KOPT-K1 (cell line): Measurements from ENCODE around the gene LRRC26.

Experiments used
- H3K27ac ChIP-seq: fragments of 200-600 bp; sonication (generic); 2 replicates; pipeline ENCODE4 v1.5.1; 2016; ENCODE audit warnings: antibody characterized with exemption, mild to moderate bottlenecking, low read depth, low read length; ENCODE audit not compliant: poor library complexity, severe bottlenecking
- H3K36me3 ChIP-seq: fragments of 200-600 bp; sonication (generic); 2 replicates; pipeline ENCODE4 v1.5.1; 2017; ENCODE audit warnings: antibody characterized with exemption, mild to moderate bottlenecking, low read length, moderate library complexity; ENCODE audit not compliant: insufficient read depth
- H3K9me3 ChIP-seq: fragments of 200-600 bp; sonication (generic); 2 replicates; pipeline ENCODE4 v1.5.1; 2017; ENCODE audit warnings: antibody characterized with exemption, low read length, mild to moderate bottlenecking; ENCODE audit not compliant: insufficient read depth, poor library complexity, severe bottlenecking

The LRRC26 gene

GRCh38 chr9:137147091-137147792, 22.6 kb downstream of the LRRC26 start:
- Histone ChIP-seq H3K27ac (no peak overlapping the region), H3K36me3 (no peaks in the 10 kb centered on the region), H3K9me3 (no peaks in the 10 kb centered on the region)

DNA sequence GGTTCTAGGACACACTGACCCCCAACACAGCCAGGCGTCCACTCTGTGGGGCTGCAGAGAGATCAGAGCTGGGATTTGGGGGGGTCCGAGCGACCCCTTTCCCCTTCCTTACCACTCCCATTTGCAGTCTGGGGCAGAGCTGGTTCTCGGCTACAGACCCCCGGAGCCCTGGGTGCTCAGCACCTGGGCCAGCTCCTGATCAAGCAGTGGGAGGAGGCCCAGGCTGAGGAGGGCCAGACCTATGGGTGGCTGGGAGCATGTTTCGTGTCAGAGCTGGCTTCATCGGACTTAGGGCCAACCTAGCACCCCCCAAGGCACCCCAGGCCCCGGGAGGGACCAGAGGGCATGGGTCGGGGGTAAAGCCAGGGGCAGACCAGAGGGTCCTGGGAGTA, 23.3 kb downstream of the LRRC26 start:
- Histone ChIP-seq H3K36me3 (no peaks in the 10 kb centered on the region), H3K9me3 (no peaks in the 10 kb centered on the region), H3K27ac (no peak overlapping the region)

DNA sequence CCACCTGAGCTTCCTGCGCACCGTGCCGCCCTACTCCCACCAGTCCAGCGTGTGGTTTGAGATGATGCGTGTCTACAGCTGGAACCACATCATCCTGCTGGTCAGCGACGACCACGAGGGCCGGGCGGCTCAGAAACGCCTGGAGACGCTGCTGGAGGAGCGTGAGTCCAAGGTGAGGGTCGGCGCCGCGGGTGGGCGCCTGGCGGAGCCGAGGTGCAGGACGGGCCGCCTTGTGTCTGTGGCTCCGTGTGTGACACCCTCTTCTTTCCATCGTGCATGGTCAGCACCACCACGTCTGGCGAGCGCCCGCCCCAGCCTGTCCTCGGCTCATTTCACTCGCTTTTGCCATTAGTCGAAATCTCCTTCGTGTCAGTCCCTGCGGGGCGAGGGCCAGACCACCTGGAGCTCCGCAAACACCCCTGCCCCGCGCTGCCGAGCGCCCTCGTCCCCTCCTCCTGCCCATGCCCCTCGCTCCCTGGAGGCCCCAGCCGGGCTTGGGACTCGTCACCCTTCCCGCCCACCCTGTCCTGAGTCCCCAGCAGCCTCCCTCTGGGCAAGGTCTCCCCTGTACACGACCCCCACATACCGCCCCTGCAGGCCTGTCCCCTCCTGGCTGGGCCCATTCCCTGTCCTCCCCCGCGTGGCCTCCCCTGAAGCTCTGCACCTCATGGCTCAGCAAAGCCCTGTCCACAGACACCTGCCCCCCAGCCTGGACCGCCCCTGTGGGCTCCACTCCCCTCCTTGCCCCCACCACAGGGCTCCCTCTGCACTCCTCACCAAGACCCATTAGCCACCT, 23.9 kb downstream of the LRRC26 start:
- no peak overlapping the region for H3K27ac ChIP-seq
- H3K9me3 ChIP-seq: no peaks in the 10 kb centered on the region
- H3K36me3 ChIP-seq: no peaks in the 10 kb centered on the region

- Histone ChIP-seq H3K27ac (no peak overlapping the region), H3K9me3 (no peaks in the 10 kb centered on the region), H3K36me3 (no peaks in the 10 kb centered on the region)
Measured at GRCh38 chr9:137143459-137143858, 26.4 kb downstream of the LRRC26 start.

- no peaks in the 10 kb centered on the region for H3K36me3 ChIP-seq
- H3K9me3 ChIP-seq: no peaks in the 10 kb centered on the region
- H3K27ac ChIP-seq: no peak overlapping the region
Measured at GRCh38 chr9:137141976-137142936, 27.6 kb downstream of the LRRC26 start.

- Histone ChIP-seq H3K9me3 (no peaks in the 10 kb centered on the region), H3K27ac (no peak overlapping the region), H3K36me3 (no peaks in the 10 kb centered on the region)
Measured at GRCh38 chr9:137141050-137141810, 28.6 kb downstream of the LRRC26 start.

GRCh38 chr9:137140151-137141012, 29.5 kb downstream of the LRRC26 start:
- no peaks in the 10 kb centered on the region for H3K36me3 ChIP-seq
- no peak overlapping the region for H3K27ac ChIP-seq
- no peaks in the 10 kb centered on the region for H3K9me3 ChIP-seq

DNA sequence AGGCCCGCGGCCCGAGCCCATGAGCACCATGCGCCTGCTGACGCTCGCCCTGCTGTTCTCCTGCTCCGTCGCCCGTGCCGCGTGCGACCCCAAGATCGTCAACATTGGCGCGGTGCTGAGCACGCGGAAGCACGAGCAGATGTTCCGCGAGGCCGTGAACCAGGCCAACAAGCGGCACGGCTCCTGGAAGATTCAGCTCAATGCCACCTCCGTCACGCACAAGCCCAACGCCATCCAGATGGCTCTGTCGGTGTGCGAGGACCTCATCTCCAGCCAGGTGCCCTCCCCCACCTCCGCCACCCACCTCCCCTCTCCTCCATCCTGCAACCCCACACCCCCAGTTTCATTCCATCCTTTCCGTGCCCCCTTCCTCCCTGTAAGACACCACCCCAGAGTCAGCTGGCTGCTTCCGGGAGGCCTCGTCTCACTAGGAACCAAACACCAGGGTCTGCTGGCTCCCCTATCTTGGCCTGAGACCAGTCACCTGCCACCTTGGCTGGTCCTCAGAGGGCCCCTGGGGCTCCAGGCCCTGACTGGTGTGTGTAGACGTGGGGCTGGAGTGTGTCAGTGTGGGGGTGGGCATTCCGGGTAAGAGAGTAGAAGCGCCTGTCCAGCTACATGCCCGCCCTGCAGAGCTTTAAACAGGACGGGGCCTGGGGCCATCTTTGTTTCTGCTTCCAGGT, 30.2 kb downstream of the LRRC26 start:
- H3K36me3 ChIP-seq: no peaks in the 10 kb centered on the region
- H3K9me3 ChIP-seq: no peaks in the 10 kb centered on the region
- no peak overlapping the region for H3K27ac ChIP-seq

DNA sequence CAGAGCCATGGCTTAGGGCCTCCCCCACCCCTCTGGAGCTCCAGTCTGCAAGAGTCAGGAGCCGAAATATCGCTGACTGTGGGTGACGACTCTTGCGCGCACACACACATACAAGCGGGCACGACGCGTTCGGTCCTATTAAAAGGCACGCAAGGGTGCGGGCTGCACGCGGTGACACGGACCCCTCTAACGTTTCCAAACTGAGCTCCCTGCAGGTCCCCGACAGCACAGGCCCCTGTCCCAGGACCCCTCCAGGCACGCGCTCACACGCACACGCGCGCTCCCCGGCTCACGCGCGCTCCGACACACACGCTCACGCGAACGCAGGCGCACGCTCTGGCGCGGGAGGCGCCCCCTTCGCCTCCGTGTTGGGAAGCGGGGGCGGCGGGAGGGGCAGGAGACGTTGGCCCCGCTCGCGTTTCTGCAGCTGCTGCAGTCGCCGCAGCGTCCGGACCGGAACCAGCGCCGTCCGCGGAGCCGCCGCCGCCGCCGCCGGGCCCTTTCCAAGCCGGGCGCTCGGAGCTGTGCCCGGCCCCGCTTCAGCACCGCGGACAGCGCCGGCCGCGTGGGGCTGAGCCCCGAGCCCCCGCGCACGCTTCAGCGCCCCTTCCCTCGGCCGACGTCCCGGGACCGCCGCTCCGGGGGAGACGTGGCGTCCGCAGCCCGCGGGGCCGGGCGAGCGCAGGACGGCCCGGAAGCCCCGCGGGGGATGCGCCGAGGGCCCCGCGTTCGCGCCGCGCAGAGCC, 31.0 kb downstream of the LRRC26 start, which contains the start of gene GRIN1:
TSS of gene GRIN1 (plus strand) at position 433 of the 746 bp plus-strand sequence. CDS start 333 bp downstream, outside the sequence.
- Histone ChIP-seq H3K36me3 (no peaks in the 10 kb centered on the region), H3K27ac (no peak within 1 kb of the TSS)

DNA sequence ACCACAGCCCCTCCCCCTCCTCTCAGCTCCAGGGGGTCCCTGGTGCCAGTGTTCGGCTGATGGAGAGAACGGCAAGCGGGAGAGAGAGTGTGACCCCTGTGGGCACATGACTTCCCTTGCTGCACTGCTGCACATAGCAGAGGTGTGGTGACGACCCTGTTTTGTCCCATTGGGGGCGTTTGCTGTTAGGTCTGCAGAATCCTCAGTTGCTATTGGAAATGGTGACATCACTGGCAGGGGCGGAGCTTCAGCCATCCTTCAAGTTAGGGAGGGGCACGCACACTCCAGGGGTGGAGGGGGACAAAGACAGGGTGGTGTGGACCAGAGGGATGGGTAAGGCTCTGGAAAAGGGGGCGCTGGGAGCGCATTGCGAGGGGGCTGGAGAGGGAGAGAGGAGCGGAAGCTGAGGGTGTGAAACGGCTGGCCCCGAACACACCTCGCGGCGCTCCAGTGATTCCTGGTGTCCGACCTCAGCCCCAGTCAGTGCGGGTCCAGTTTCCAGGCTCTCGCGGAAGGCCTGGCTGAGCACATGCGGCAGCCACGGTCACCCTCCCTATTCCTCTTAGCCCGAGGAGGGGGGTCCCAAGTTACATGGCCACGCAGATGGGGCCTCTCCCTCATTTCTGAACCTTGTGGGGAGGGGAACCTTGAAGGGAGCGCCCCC, 31.7 kb downstream of the LRRC26 start:
- no peaks in the 10 kb centered on the region for H3K9me3 ChIP-seq
- H3K36me3 ChIP-seq: no peaks in the 10 kb centered on the region
- no peak overlapping the region for H3K27ac ChIP-seq

More for the DNA sequence above, 31.0 kb downstream of the LRRC26 start, which contains the start of gene GRIN1:
- H3K9me3 ChIP-seq: no peaks in the 10 kb centered on the region

- Histone ChIP-seq H3K9me3 (no peaks in the 10 kb centered on the region), H3K27ac (no peak overlapping the region), H3K36me3 (no peaks in the 10 kb centered on the region)
Measured at GRCh38 chr9:137136881-137137607, 32.8 kb downstream of the LRRC26 start.
